ENCODE data around the gene HOXC11.

- TF ChIP-seq CTCF (IDR thresholded peaks at IDR 0.05) (no peak), ZFX (IDR thresholded peaks at IDR 0.05; ENCODE audit: borderline replicate concordance) (no peak)
Observed at GRCh38 chr12:53929527-53929926, 43.4 kb upstream of the HOXC11 start.
